ENCODE data around the gene GSG1L. TPM values are rescaled to one million over a fixed set of nuclear protein-coding genes. Genes with fewer than 3 reads are reported as not detected.

The GSG1L gene
- total and polyA plus RNA-seq, 4 donors: not detected

- Histone ChIP-seq H3K27ac (ENCODE audit: low read depth in 1 of 2, low read length in 2 of 2) (no peak overlapping the region), H3K4me1 (ENCODE audit: control insufficient read depth in 4 of 4, insufficient read depth in 4 of 4, low read length in 3 of 4) (no peaks in the 10 kb centered on the region), H3K9me3 (ENCODE audit: control insufficient read depth in 4 of 4, low read length in 3 of 4) (no peaks in the 10 kb centered on the region), H3K27me3 (ENCODE audit: control insufficient read depth in 4 of 4, insufficient read depth in 4 of 4, low read length in 3 of 4) (no peaks in the 10 kb centered on the region), H3K4me3 (ENCODE audit: low read depth in 1 of 3, low read length in 3 of 3) (no peak overlapping the region), H3K36me3 (ENCODE audit: control insufficient read depth in 4 of 4, insufficient read depth in 3 of 4, low read depth in 1 of 4, low read length in 3 of 4) (no peaks in the 10 kb centered on the region), H3K9ac (ENCODE audit: low read depth in 1 of 2, low read length in 2 of 2) (no peak overlapping the region)
- TF ChIP-seq, protein P1, sequence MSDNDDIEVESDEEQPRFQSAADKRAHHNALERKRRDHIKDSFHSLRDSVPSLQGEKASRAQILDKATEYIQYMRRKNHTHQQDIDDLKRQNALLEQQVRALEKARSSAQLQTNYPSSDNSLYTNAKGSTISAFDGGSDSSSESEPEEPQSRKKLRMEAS (IDR thresholded peaks at IDR 0.05): no peak
- TF ChIP-seq REST (IDR thresholded peaks at IDR 0.05) (no peak), HNF4G (IDR thresholded peaks at IDR 0.05) (no peak), RAD21 (IDR thresholded peaks at IDR 0.05) (no peak), YY1 (IDR thresholded peaks at IDR 0.05) (no peak), RXRA (IDR thresholded peaks at IDR 0.05) (no peak), NR2F2 (IDR thresholded peaks at IDR 0.05) (no peak), GABPA (IDR thresholded peaks at IDR 0.05 in 1 of 2, conservative IDR thresholded peaks at IDR 0.05 in 1 of 2) (no peak), ATF3 (IDR thresholded peaks at IDR 0.05) (no peak), CTCF (IDR thresholded peaks at IDR 0.05; ENCODE audit: low read depth, low read length, missing input control) (no peak), FOXA2 (IDR thresholded peaks at IDR 0.05) (no peak), HNF4A (conservative IDR thresholded peaks at IDR 0.05) (no peak), TAF1 (conservative IDR thresholded peaks at IDR 0.05) (no peak), EGR1 (IDR thresholded peaks at IDR 0.05; ENCODE audit: low read depth in 2 of 2) (no peak), FOXA1 (IDR thresholded peaks at IDR 0.05) (no peak)
- TF ChIP-seq, protein P2, sequence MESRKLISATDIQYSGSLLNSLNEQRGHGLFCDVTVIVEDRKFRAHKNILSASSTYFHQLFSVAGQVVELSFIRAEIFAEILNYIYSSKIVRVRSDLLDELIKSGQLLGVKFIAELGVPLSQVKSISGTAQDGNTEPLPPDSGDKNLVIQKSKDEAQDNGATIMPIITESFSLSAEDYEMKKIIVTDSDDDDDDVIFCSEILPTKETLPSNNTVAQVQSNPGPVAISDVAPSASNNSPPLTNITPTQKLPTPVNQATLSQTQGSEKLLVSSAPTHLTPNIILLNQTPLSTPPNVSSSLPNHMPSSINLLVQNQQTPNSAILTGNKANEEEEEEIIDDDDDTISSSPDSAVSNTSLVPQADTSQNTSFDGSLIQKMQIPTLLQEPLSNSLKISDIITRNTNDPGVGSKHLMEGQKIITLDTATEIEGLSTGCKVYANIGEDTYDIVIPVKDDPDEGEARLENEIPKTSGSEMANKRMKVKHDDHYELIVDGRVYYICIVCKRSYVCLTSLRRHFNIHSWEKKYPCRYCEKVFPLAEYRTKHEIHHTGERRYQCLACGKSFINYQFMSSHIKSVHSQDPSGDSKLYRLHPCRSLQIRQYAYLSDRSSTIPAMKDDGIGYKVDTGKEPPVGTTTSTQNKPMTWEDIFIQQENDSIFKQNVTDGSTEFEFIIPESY (IDR thresholded peaks at IDR 0.05): no peak
- WGBS: 77% methylated on average over 8 of the region's 8 CpGs
- no peak for DNase-seq (ENCODE audit: low spot score)
Observed at GRCh38 chr16:27902551-27902950, 161.0 kb downstream of the GSG1L start.

DNA sequence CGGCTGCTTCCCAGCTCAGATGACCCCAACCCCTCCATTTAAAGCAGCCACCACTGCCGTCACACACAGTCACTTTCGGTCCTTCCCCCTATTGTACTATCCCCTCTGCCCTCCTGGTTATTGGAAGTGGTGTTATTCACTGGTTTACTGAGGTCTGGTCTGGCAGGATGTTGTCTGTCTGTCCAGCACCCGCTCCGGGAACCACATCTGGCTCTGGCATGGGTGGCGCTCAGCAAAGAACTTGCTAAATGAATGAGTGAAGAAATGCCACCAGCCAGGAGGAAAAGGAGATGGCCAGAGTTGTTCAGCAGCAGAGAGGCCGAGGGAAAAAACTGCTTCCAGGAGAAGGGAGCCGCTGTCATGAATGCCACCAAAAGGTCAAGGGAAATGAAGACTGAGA, 161.6 kb downstream of the GSG1L start:
- TF ChIP-seq, protein P2 (IDR thresholded peaks at IDR 0.05): no peak
- TF ChIP-seq REST (IDR thresholded peaks at IDR 0.05): no peak
- TF ChIP-seq HNF4G (IDR thresholded peaks at IDR 0.05): no peak
- TF ChIP-seq GABPA (IDR thresholded peaks at IDR 0.05 in 1 of 2, conservative IDR thresholded peaks at IDR 0.05 in 1 of 2): no peak
- TF ChIP-seq RAD21 (IDR thresholded peaks at IDR 0.05): no peak
- no peak for TF ChIP-seq EGR1 (IDR thresholded peaks at IDR 0.05; ENCODE audit: low read depth in 2 of 2)
- TF ChIP-seq HNF4A (conservative IDR thresholded peaks at IDR 0.05): no peak
- no peak for TF ChIP-seq YY1 (IDR thresholded peaks at IDR 0.05)
- TF ChIP-seq NR2F2 (IDR thresholded peaks at IDR 0.05): no peak
- TF ChIP-seq, protein P1 (IDR thresholded peaks at IDR 0.05): no peak

More for the DNA sequence above, 161.6 kb downstream of the GSG1L start:
- H3K27me3 ChIP-seq (ENCODE audit: control insufficient read depth in 4 of 4, insufficient read depth in 4 of 4, low read length in 3 of 4): no peaks in the 10 kb centered on the region
- H3K4me1 ChIP-seq (ENCODE audit: control insufficient read depth in 4 of 4, insufficient read depth in 4 of 4, low read length in 3 of 4): no peaks in the 10 kb centered on the region
- no peak overlapping the region for H3K4me3 ChIP-seq (ENCODE audit: low read depth in 1 of 3, low read length in 3 of 3)
- no peak overlapping the region for H3K9ac ChIP-seq (ENCODE audit: low read depth in 1 of 2, low read length in 2 of 2)
- H3K9me3 ChIP-seq (ENCODE audit: control insufficient read depth in 4 of 4, low read length in 3 of 4): no peaks in the 10 kb centered on the region
- no peak overlapping the region for H3K27ac ChIP-seq (ENCODE audit: low read depth in 1 of 2, low read length in 2 of 2)
- WGBS: 74% methylated on average over 8 of the region's 8 CpGs
- DNase-seq (ENCODE audit: low spot score): no peak
- no peaks in the 10 kb centered on the region for H3K36me3 ChIP-seq (ENCODE audit: control insufficient read depth in 4 of 4, insufficient read depth in 3 of 4, low read depth in 1 of 4, low read length in 3 of 4)
